Activated naive CD8-positive, alpha-beta T cell treated with anti-CD3 and anti-CD28 coated beads, Interleukin-2, amount 50 U/mL, for 16 hours (primary cell): ENCODE measurements around the gene DYRK2.
"Not testable (repeated sequence)": the region's sequence is repeated elsewhere in the genome, so short reads cannot be mapped to it uniquely, and the experiment has no call there.

ENCODE experiments used
- DNase-seq: peaks from one replicate; pipeline ENCODE4 v3.0.0-alpha.2; 2020; ENCODE audit warnings: low read depth, low spot score

DYRK2 gene

DNA sequence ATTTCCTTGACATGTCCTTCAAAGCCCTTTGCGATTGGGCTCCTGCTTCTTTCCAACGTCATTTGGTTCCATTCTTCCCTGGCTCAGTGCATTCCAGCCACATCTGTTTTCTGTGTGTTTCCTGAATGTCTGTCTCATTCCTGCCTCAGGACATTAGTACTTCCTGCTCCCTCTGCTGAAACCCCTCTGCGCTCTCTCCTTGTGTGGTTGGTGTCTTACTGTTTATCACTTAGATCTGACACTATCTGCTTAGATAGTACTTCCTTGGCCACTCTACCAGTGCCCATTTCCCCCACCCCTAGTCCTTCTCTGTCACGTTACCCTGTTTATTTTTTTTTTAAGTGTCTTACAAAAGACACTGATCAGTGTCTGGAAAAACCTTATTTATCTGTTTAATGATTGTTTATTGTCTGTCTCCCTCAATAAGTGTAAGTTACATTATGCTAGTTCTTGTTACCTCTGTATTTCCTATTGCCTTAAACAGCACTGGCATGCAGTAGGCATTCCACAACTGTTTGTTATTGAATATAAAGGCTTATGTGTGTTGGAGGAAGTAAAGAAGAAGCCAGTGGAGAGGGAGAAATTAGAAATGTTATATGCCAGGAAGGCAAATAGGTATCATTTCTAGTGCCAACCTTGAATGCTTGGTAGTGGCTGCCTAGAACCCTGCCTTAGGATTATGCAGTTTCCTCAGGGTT is 21.5 kb downstream of the DYRK2 start:
- DNase-seq: no peak

- no peak for DNase-seq
Measured at GRCh38 chr12:67671419-67671818, 22.9 kb downstream of the DYRK2 start.

- no peak for DNase-seq
Measured at GRCh38 chr12:67671892-67672291, 23.3 kb downstream of the DYRK2 start.

GRCh38 chr12:67672507-67672906 is 24.0 kb downstream of the DYRK2 start:
- DNase-seq: not testable (repeated sequence)

DNA sequence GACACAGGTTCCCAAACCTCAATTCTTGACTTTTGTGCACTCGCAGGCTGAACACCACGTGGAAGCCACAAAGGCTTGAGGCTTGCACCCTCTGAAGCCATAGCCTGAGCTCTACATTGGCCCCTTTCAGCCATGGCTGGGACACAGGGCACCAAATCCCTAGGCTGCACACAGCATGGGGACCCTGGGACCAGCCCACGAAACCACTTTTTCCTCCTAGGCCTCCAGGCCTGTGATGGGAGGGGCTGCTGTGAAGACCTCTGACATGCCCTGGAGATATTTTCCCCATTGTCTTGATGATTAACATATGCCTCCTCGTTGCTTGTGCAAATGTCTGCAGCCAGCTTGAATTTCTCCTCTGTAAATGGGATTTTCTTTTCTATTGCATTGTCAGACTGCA is 25.0 kb downstream of the DYRK2 start:
- not testable (repeated sequence) for DNase-seq

GRCh38 chr12:67674417-67674816 is 25.9 kb downstream of the DYRK2 start:
- no peak for DNase-seq

DNA sequence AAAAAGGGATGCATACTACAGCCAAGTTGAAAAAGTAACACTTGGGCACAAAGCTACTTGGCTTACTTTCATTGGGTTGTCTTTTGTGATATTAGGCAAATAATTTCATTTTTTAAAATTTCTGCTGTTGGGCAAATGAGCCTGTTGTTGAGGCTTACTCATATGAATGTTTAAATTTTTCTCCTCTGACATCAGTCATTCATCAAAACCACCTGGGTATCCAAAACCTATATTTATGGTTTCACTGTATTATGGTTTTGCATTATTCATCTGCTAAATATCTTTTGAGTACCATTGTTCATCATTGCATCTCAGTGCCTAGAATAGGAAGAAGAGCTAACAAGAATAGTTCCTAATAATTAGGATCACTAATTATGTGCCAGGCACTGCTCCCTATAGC is 28.1 kb downstream of the DYRK2 start:
- no peak for DNase-seq

- no peak for DNase-seq
Measured at GRCh38 chr12:67677166-67677565, 28.6 kb downstream of the DYRK2 start.

DNA sequence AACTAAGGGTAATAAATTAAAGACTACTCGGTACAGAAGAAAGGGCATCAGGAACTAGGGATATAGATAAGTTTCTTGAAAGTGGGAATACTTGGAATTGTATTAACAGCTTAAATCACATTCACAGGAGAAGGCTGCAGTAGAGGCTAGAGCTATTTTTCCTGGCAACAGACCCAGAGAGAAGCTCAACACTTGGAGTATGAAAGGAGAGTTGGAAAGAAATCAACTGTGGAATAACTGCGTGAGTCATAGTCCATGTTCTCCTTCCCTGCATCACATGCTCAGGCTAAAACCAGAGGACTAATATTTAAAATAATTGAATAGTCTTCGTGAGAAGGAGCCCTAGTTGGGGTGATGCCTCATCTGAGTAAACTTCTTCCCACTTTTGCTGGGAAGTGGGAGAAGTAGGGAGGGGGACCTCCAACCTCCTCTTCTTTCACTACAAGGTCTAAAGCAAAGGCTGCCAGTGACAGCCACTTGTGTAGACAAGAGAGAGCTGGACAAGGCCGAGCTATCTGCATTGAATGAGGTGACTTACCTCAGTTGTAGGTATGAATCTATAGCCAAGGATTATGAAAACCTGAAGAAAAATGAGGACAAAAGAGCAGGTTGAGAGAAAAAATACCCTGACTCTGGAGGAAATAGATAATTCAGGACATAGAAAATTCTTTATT is 32.7 kb downstream of the DYRK2 start:
- DNase-seq: no peak

- no peak for DNase-seq
Measured at GRCh38 chr12:67681941-67682620, 33.5 kb downstream of the DYRK2 start.

DNA sequence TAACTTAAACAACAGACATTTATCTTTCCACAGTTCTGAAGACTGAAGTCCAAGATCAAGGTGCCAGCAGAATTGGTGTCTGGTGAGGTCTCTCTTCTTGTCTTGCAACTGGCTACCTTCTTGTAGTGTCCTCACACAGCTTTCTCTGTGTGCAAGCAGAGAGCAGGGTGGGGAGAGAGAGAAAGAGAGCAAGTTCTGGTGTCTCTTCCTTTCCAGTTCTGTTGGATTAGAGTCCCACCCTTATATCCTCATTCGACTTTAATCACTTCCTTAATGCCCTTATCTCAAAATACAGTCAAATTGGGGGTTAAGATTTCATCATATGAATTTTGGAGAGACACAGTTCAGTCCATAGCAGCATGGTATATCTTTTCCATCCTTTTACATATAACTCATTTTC is 40.8 kb downstream of the DYRK2 start:
- no peak for DNase-seq

- no peak for DNase-seq
Measured at GRCh38 chr12:67690656-67691055, 42.1 kb downstream of the DYRK2 start.

GRCh38 chr12:67691220-67691619 is 42.7 kb downstream of the DYRK2 start:
- no peak for DNase-seq

DNA sequence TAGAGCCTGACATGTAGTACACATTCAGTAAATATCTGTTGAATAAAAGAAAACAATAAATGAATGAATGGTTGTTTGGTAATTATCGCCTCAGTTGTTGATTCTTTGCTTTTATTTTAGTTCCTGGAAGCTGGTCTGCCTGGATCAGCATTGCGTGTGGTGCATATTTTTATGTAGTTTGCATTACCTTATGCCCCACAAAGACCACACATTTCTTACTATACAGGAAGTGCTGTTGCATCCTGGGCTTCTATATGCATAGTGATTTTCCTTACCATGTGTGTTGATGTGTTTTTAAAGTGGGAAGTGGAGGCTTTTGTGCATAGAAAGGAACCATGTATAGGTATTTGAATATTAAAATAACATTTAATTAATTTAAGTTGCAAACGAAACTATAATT is 43.6 kb downstream of the DYRK2 start:
- no peak for DNase-seq

DNA sequence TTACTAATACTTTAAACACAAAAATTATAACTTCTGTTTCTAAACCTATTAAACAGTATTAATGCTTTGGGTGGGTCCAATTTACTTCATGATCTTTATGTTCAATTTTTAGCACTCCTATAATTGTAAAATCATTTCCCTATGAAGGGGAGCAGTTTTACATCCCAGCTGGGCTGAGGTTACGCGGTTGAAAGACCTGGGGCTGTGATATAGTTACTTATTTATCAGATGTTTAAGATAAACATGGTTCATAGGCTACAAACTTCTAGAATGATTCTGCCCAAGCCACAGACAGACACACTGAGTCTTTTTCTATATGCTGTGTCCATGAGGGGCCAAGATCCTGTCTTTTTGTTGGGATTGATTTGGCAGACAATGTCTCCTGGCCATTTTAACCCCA is 44.4 kb downstream of the DYRK2 start:
- no peak for DNase-seq

GRCh38 chr12:67693894-67694293 is 45.3 kb downstream of the DYRK2 start:
- no peak for DNase-seq

- no peak for DNase-seq
Measured at GRCh38 chr12:67694306-67694900, 45.9 kb downstream of the DYRK2 start.

- no peak for DNase-seq
Measured at GRCh38 chr12:67695974-67696373, 47.4 kb downstream of the DYRK2 start.

DNA sequence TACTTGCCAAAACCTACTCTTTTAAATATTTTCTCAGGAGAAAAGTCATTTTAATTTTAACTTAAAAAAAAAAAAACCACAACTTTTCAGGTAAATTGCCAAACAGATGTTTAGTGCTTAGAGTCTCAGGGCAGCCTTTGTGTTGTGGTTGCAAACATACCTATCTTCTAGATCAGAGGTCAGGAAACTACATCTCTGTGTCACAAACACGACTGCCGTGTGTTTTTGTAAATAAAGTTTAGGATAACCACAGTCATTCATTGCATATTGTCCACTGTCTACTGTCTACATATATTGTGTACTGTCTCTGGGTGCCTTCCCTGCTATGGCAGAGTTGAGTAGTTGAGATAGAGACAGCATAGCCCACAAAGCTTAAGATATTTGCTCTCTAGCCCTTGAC is 48.9 kb downstream of the DYRK2 start:
- no peak for DNase-seq

DNA sequence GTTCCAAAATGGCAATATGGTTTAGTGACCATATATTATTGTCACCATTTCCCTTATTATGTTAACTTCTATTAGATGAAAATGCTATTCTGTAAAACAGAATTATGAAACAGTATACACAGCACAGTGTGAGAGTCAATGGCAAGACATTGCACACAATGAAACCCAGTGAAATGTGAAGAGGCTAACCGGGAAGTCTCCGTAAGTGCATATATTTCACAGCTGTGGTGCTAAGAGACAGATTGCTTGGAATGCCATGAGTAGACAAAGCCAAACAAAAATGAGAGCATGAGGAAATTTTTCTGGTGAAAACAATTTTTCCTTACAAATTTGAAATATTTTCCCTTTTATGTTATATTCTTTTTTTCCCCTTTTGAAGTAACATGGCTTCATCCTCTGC is 49.4 kb downstream of the DYRK2 start:
- no peak for DNase-seq

DNA sequence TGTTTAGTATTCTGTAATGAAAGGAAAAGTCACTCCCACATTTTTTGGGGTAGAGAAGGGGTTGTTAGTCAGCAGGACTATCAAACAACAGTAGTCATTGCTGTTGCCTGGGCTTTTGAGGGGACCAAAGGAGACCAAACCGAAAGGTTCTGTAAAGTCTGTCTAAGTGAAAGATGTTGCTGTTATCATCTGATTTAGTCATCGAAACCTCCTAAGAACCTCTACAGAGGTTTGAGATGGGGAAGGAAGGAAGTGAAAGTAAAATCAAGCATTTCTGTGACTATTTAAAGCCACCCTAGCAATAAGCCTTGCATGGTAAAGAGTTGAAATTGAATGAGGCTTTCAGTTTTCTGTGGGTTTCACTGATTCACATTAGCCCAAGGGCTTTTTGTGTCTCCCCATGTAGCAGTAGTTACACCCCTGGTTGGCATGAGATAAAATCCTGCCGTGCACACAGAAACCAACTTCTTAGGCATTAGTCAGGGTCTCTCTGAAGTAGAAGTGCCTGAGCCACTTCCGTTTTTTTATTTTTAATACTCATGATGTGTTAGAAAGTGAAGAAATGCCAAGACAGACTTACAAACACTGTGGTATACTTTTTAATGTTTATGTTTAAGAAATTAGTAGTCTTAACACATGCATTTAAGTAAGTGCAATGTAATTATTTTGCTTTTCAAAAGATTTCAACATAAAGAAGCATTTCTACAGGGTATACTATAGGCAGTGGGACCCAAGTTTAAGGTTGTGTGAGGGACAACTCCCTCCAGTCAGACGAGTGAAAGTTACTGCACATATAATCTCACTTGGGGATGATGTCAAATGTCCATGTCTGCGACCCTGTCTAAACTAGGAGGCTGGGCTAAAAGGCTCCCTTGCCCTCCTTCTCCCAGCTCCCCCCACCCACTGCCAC is 50.4 kb downstream of the DYRK2 start:
- DNase-seq: peak; percentile 34
